GM12892 (cell line): ENCODE results near the gene PIGBOS1. TPM values are rescaled to one million over a fixed set of nuclear protein-coding genes. Genes with fewer than 3 reads are reported as not detected.

Experiments
- DNase-seq: peaks from one replicate; pipeline ENCODE4 v3.0.0; 2011; ENCODE audit not compliant: insufficient read length
- FAIRE-seq: peaks from 2 replicates; lab custom pipeline; 2011; peaks lifted over from hg19 to GRCh38; lab: Jason Lieb, UNC
- POLR2A ChIP-seq: IDR thresholded peaks from 2 replicates; pipeline ENCODE4 v1.6.1; 2011; ENCODE audit warnings: low read depth, low read length, control low read depth
- POLR2AphosphoS5 ChIP-seq: IDR thresholded peaks from 2 replicates; pipeline ENCODE4 v1.6.1; 2011; ENCODE audit warnings: low read depth, low read length, control low read depth
- TAF1 ChIP-seq: IDR thresholded peaks from 2 replicates; pipeline ENCODE4 v1.6.1; 2011; ENCODE audit warnings: low read depth, mild to moderate bottlenecking, control low read depth, low read length, borderline replicate concordance
- polyA plus RNA-seq: library from polyadenylated mRNA; unstranded; fragments of >200 nt; gene quantifications from one replicate; pipeline ENCODE4 v1.2.1, GENCODE V29; 2012; ENCODE audit warnings: missing spikeins, inconsistent platforms; ENCODE audit not compliant: missing spikeins

PIGBOS1 gene
- 20.8 TPM for polyA plus RNA-seq

GRCh38 chr15:55318588-55319494 lies at the start of gene PIGBOS1, which contains the start of gene PIGB:
TSS of gene PIGBOS1 (minus strand) at chr15:55319123. CDS start at chr15:55317792, 1,331 bp downstream.
TSS of gene PIGB (plus strand) at chr15:55319222. CDS start at chr15:55319251, 29 bp downstream.
- peak; percentile 94 for FAIRE-seq
- TF ChIP-seq POLR2A (peak; percentile 92), TAF1 (peak; percentile 52; the same call in 1 of the 2 replicates), POLR2AphosphoS5 (peak; percentile 93)
- DNase-seq = peak; percentile 57

GRCh38 chr15:55366981-55367380 lies 48.1 kb upstream of the PIGBOS1 start:
- DNase-seq (no peak), FAIRE-seq (no peak)
- TF ChIP-seq POLR2A (no peak), TAF1 (no peak), POLR2AphosphoS5 (no peak)

GRCh38 chr15:55362641-55363040 lies 43.7 kb upstream of the PIGBOS1 start:
- no peak for TF ChIP-seq TAF1
- no peak for TF ChIP-seq POLR2A
- no peak for TF ChIP-seq POLR2AphosphoS5
- DNase-seq (no peak), FAIRE-seq (no peak)

- no peak for FAIRE-seq
- TF ChIP-seq TAF1 (no peak), POLR2A (no peak), POLR2AphosphoS5 (no peak)
- DNase-seq = no peak
Measured at GRCh38 chr15:55361048-55361447, 42.1 kb upstream of the PIGBOS1 start.

- TF ChIP-seq TAF1 (no peak), POLR2A (no peak), POLR2AphosphoS5 (no peak)
- FAIRE-seq = no peak
- DNase-seq = no peak
Measured at GRCh38 chr15:55360256-55360655, 41.3 kb upstream of the PIGBOS1 start.

- FAIRE-seq (no peak), DNase-seq (no peak)
- no peak for TF ChIP-seq POLR2AphosphoS5
- no peak for TF ChIP-seq TAF1
- no peak for TF ChIP-seq POLR2A
Measured at GRCh38 chr15:55358471-55358870, 39.5 kb upstream of the PIGBOS1 start.

- no peak for FAIRE-seq
- no peak for TF ChIP-seq POLR2AphosphoS5
- TF ChIP-seq POLR2A = no peak
- no peak for TF ChIP-seq TAF1
- DNase-seq = no peak
Measured at GRCh38 chr15:55357774-55358173, 38.9 kb upstream of the PIGBOS1 start.

GRCh38 chr15:55356985-55357585 lies 38.2 kb upstream of the PIGBOS1 start:
- FAIRE-seq = no peak
- TF ChIP-seq TAF1 = no peak
- TF ChIP-seq POLR2AphosphoS5 = no peak
- TF ChIP-seq POLR2A = no peak
- no peak for DNase-seq

GRCh38 chr15:55353025-55353424 lies 34.1 kb upstream of the PIGBOS1 start:
- FAIRE-seq (no peak), DNase-seq (no peak)
- TF ChIP-seq TAF1 = no peak
- TF ChIP-seq POLR2AphosphoS5 = no peak
- no peak for TF ChIP-seq POLR2A

GRCh38 chr15:55349282-55349681 lies 30.4 kb upstream of the PIGBOS1 start:
- FAIRE-seq (no peak), DNase-seq (no peak)
- TF ChIP-seq POLR2AphosphoS5 (no peak), TAF1 (no peak)

GRCh38 chr15:55348281-55348778 lies 29.4 kb upstream of the PIGBOS1 start:
- DNase-seq (no peak), FAIRE-seq (no peak)
- no peak for TF ChIP-seq POLR2AphosphoS5
- TF ChIP-seq TAF1 = no peak
- no peak for TF ChIP-seq POLR2A

GRCh38 chr15:55344206-55344605 lies 25.3 kb upstream of the PIGBOS1 start:
- no peak for FAIRE-seq
- DNase-seq = no peak
- no peak for TF ChIP-seq POLR2AphosphoS5
- TF ChIP-seq TAF1 = no peak
- TF ChIP-seq POLR2A = no peak
